ENCODE measurements around the gene CRYGA. TPM values are rescaled to one million over a fixed set of nuclear protein-coding genes. Genes with fewer than 3 reads are reported as not detected.

Gene CRYGA
- polyA plus RNA-seq, 1 of the 3 experiments (the other 2 are of a cell fraction) = not detected

GRCh38 chr2:208192611-208193236 is 29.3 kb upstream of the CRYGA start (continued):
- TF ChIP-seq USF1 (IDR thresholded peaks at IDR 0.05; ENCODE audit: borderline replicate concordance, low read depth) (no peak), REST (IDR thresholded peaks at IDR 0.05; ENCODE audit: low read depth, low read length) (no peak), CHD2 (IDR thresholded peaks at IDR 0.05; ENCODE audit: low read length, partially characterized antibody) (no peak)

GRCh38 chr2:208189810-208190503 is 26.6 kb upstream of the CRYGA start, which contains the start of gene C2orf80:
TSS of gene C2orf80 (minus strand) at chr2:208190030. CDS start at chr2:208186986, 3,044 bp downstream.
- WGBS (ENCODE audit: low lambda C conversion rate) = 72% methylated on average over 10 of the region's 10 CpGs
- H3F3A ChIP-seq (replicated peaks; ENCODE audit: insufficient read depth) = no peaks in the 10 kb centered on the region
- H3K9ac ChIP-seq = no peak within 1 kb of the TSS
- TF ChIP-seq MXI1 (IDR thresholded peaks at IDR 0.05; ENCODE audit: low read depth, low read length) (no peak), FOXM1 (IDR thresholded peaks at IDR 0.05; ENCODE audit: low read depth) (no peak), EZH2phosphoT487 (IDR thresholded peaks at IDR 0.05; ENCODE audit: borderline replicate concordance, low read depth) (no peak), RXRA (IDR thresholded peaks at IDR 0.05; ENCODE audit: borderline replicate concordance, low read depth) (no peak), MAX (IDR thresholded peaks at IDR 0.05; ENCODE audit: low read depth) (no peak), FOSL2 (IDR thresholded peaks at IDR 0.05; ENCODE audit: borderline replicate concordance, low read depth) (no peak), NRF1 (IDR thresholded peaks at IDR 0.05; ENCODE audit: low read depth, low read length) (no peak), PBX3 (IDR thresholded peaks at IDR 0.05) (no peak), RFX5 (IDR thresholded peaks at IDR 0.05; ENCODE audit: low read length) (no peak)
- H2AFZ ChIP-seq (ENCODE audit: low read depth) = no peak within 1 kb of the TSS
- H3K36me3 ChIP-seq (replicated peaks in 1 of 2; ENCODE audit: control insufficient read depth in 1 of 2, insufficient read depth in 2 of 2, low read length in 1 of 2) = no peaks in the 10 kb centered on the region
- POLR2A ChIA-PET = no interaction called here
- H3K27ac ChIP-seq (ENCODE audit: low read depth in 2 of 2, low read length in 1 of 2) = no peak within 1 kb of the TSS
- H3K79me2 ChIP-seq (ENCODE audit: insufficient read depth) = no peaks in the 10 kb centered on the region
- H3K9me2 ChIP-seq = no peaks in the 10 kb centered on the region
- no peaks in the 10 kb centered on the region for H3K27me3 ChIP-seq (ENCODE audit: insufficient read depth)
- CTCF ChIA-PET = interaction anchor here (0.8 to 1.3 kb wide), 2 partner anchors 14 to 15 kb away, joined by 4 to 5 read pairs; no protein-coding TSS in a partner anchor
- no peak within 1 kb of the TSS for H3K4me3 ChIP-seq (ENCODE audit: low read depth in 2 of 2, low read length in 1 of 2)
- no peak for DNase-seq
- H3K9me3 ChIP-seq = no peaks in the 10 kb centered on the region
- H3K4me1 ChIP-seq (ENCODE audit: control insufficient read depth in 1 of 2, insufficient read depth in 2 of 2, low read depth in 1 of 2, low read length in 1 of 2) = no peaks in the 10 kb centered on the region
- no peak within 1 kb of the TSS for H3K4me2 ChIP-seq
- no peaks in the 10 kb centered on the region for H4K20me1 ChIP-seq (ENCODE audit: insufficient read depth)
